GM13976 (cell line): ENCODE measurements around the gene PRAC1.

ENCODE experiments used
- DNase-seq: peaks from one replicate; pipeline ENCODE4 v3.0.0; 2012; ENCODE audit warnings: low spot score
- in situ Hi-C: fragments of 300-500 bp; cut with MboI; formaldehyde crosslinking; loops from one replicate; pipeline ENCODE4 v1.12.0; 2022; ENCODE audit warnings: low sequenced_read_pairs, mixed read lengths, inconsistent platforms; ENCODE audit not compliant: unreplicated experiment
- TF ChIP-seq, protein P1 (sequence below): IDR thresholded peaks from 2 replicates; pipeline ENCODE4 v1.5.1; 2012; ENCODE audit warnings: borderline replicate concordance, mild to moderate bottlenecking; ENCODE audit not compliant: insufficient read depth; ENCODE audit errors: extremely low read depth, missing control alignments, control extremely low read depth

PRAC1 gene

DNA sequence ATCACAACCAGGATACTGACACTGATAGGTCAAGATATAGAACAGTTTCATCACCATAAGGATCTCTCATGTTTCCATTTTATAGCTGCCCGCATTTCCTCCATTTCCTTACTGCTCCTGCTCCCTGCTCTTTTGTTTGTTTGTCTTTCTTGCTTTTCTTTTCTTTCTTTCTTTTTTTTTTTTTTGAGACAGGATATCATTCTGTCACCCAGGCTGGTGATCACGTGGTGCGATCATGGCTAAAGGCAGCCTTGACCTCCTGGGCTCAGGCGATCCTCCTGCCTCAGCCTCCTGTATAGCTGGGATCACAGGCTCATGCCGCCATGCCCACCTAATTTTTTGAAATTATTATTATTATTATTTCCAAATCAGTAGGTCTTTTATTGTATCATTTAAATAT, 31.7 kb downstream of the PRAC1 start:
- in situ Hi-C loops = no loop called here
- DNase-seq = no peak
- TF ChIP-seq, protein P1, sequence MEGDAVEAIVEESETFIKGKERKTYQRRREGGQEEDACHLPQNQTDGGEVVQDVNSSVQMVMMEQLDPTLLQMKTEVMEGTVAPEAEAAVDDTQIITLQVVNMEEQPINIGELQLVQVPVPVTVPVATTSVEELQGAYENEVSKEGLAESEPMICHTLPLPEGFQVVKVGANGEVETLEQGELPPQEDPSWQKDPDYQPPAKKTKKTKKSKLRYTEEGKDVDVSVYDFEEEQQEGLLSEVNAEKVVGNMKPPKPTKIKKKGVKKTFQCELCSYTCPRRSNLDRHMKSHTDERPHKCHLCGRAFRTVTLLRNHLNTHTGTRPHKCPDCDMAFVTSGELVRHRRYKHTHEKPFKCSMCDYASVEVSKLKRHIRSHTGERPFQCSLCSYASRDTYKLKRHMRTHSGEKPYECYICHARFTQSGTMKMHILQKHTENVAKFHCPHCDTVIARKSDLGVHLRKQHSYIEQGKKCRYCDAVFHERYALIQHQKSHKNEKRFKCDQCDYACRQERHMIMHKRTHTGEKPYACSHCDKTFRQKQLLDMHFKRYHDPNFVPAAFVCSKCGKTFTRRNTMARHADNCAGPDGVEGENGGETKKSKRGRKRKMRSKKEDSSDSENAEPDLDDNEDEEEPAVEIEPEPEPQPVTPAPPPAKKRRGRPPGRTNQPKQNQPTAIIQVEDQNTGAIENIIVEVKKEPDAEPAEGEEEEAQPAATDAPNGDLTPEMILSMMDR = no peak

DNA sequence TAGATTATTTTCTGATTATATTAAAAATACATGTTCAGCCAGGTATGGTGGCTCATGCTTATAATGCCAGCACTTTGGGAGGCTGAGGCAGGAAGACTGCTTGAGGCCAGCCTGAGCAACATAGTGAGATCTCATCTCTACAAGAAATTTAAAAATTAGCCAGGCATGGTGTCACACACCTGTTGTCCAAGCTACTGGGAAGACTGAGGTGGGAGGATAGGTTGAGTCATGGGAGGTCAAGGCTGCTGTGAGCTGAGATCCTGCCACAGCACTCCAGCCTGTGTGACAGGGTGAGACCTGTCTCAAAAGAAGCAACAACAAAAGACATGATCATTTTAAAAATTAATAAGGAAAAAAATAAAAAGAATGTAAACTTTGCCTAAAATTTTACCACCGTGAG, 40.7 kb downstream of the PRAC1 start:
- TF ChIP-seq, protein P1 = no peak
- in situ Hi-C loops = loop anchor here (10.0 kb wide), 1 partner anchor 343 kb away; no protein-coding TSS in a partner anchor
- no peak for DNase-seq

DNA sequence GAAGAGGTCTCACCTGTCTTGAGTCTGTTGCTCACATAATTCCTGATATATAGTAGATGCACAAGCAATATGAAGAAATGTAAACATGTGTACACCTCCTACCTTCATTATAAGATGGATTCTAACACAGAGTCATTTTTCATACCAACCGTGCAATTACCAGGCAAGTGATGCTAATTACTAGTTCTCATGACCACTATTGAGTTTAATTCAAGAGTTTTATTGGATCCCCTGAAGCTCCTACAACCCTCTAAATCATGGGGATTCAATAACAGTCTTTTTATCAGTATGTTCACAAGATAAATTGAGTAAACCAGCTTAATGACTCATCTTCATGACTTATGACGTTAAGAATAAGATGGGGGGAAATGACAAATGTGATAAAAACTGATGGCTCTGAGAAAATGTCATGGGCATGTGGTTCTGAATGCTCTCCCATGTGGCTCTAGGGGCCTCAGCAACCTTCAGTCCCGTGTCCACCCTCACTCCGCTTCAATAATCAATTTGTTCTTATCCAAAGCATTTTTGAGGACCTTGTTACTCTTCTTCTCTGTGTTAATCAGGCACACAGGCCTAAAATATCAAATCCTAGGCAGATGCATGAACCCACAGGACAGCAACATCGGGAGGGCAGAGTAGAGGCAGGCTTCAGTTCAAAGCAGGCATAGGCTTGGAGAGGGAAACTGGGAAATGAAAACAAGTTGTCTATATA, 42.8 kb downstream of the PRAC1 start:
- in situ Hi-C loops = loop anchor here (10.0 kb wide), 2 partner anchors 205 to 345 kb away; no protein-coding TSS in a partner anchor
- no peak for DNase-seq
- TF ChIP-seq, protein P1 = no peak

DNA sequence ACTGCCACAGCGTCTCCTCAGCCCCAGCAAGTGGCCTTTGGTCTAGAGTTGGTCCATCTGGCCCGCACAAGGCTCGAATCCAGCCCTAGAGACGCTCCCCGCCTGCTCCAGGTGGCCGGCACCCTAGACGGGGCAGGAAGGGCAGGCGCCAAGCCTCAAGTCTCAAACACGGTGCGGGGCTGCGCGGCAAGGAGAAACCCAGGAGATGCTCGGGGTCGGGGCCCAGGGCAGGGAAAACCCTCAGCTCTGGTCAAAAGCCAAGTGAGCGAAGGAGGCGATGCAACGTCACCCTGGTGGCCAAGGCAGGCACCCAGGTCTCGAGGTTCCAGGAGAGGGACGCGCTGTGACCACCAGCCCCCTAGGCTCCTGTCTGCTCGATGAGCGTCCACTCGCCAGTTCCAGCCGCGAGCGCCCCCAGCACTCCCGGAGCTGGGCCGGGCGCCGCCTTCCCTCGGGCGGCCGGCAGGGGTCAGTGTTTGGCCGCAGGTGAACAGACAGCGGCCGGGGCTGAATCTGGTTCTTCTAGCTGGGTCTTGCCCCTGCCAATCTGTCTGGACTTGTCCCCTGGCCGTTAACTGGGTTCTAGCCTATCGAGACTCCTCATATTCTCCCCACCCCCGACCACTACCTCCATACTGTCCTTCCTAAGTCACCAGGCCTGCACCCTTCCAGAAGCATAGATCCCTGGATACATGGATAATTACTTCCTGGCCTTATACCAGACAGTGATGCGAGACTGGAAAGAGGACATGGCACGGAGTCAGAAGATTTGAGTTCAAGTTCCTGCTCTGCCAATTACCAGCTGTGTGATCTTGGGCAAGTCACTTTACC, 44.0 kb downstream of the PRAC1 start:
- TF ChIP-seq, protein P1 = peak; percentile 92
- peak; percentile 88 for DNase-seq
- in situ Hi-C loops = loop anchor here (10.0 kb wide), 1 partner anchor 206 kb away; no protein-coding TSS in a partner anchor

DNA sequence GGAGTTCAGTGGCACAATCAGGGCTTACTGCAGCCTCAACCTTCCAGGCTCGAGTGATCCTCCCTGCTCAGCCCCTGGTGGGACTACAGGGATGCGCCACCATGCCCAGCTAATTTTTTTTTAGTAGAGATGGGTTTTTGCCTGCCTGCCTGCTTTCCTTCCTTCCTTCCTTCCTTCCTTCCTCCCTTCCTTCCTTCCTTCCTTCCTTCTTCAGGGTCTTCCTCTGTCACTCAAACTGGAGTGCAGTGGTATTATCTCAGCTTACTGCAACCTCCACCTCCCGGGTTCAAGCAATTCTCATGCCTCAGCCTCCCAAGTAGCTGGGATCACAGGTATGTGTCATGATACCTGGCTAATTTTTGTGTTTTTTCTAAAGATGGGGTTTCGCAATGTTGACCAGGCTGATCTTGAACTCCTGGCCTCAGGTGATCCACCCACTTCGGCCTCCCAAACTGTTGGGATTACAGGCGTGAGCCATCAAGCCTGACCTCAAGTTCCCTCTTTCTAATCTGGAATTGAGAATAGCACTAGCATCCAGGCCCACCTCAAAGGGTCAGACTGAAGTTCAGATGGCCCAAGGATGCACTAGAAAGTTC, 45.3 kb downstream of the PRAC1 start:
- in situ Hi-C loops = loop anchor here (10.0 kb wide), 1 partner anchor 208 kb away; no protein-coding TSS in a partner anchor
- DNase-seq = no peak
- TF ChIP-seq, protein P1 = no peak

DNA sequence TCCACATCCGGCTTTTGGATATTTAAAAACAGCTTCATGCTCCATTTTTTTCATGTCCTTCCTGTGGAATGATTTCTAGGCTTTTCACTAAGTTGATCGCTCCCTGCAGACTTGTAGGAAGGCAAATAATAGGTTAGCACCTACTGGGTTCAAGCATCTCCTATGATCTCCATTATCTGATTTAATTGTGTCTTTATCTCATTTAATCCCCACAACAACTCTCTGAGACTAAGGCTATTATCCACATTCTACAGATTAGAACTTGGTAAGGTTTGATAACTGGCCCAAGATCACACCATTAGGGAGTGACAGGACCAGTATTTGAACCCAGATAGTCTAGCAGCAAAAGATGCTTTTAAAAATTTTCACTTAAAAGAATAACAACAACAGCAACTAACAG, 50.0 kb downstream of the PRAC1 start:
- TF ChIP-seq, protein P1 = no peak
- in situ Hi-C loops = loop anchor here (10.0 kb wide), 1 partner anchor 212 kb away; no protein-coding TSS in a partner anchor
- no peak for DNase-seq
